Measurements from ENCODE around the gene LIMK2.

The LIMK2 gene

DNA sequence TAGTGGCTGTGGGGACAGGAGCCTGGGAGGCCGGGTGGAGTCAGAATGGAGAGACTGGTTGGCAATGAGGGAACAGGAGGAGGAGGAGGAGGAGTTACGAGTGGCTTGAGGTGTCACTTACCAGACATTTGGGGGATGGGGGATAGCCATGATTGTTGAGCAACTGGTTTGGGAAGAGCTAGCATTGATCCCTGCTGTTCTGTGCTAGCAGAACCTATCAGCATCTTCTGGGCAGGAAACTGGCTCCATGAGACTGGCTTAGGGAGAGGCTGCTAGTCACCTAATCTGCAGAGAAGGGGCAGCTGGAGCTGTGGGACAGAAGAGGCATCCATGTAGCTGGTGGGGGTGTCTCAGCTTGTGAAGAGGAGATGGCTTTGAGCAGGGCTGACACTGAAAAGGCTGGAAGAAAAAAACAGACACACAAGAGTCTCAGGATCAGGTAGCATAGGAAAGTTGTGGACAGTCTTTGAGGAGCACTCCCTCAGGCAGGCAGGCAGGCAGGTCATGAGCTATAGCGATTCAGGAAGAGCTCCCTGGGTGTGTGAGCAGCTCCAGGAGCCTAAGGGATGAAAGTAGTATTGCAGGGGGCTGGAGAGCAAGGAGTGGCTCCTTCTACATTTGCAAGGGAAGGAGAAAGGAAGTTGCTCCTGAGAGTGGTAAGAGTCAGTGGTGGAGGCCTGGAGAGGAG is 57.9 kb downstream of the LIMK2 start:
- H3K27me3 ChIP-seq (ENCODE audit: control insufficient read depth, insufficient read depth, low read length): no peaks in the 10 kb centered on the region
- no peak overlapping the region for H3K4me3 ChIP-seq (ENCODE audit: low read length)
- peaks cover 55% of the 10 kb centered on the region for H3K36me3 ChIP-seq (ENCODE audit: insufficient read depth, low read length)
- no peak overlapping the region for H3K4me2 ChIP-seq (ENCODE audit: low read length)
- H3K4me1 ChIP-seq (ENCODE audit: control insufficient read depth, insufficient read depth, low read length): no peaks in the 10 kb centered on the region
- H3K9me3 ChIP-seq (replicated peaks; ENCODE audit: low read length): no peaks in the 10 kb centered on the region
- no peak overlapping the region for H3K9ac ChIP-seq (ENCODE audit: low read depth, low read length)

DNA sequence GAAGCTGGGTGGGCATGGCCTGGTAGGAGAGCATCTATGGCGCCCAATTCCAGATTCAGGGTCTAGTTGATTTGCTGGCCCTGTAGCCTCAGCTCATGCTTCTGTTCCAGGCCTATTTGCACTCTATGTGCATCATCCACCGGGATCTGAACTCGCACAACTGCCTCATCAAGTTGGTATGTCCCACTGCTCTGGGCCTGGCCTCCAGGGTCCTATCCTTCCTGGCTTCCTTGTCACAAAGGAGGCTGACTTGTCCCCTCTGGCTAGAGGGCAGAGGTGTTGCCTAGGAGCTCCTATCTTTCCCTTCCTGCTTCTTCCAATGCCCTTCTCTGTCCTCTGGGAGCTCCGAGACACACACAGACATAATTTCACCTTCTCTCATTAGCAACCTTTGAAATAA is 58.9 kb downstream of the LIMK2 start:
- Histone ChIP-seq H3K27me3 (ENCODE audit: control insufficient read depth, insufficient read depth, low read length) (no peaks in the 10 kb centered on the region), H3K9me3 (replicated peaks; ENCODE audit: low read length) (no peaks in the 10 kb centered on the region), H3K4me3 (ENCODE audit: low read length) (no peak overlapping the region), H3K9ac (ENCODE audit: low read depth, low read length) (no peak overlapping the region), H3K36me3 (ENCODE audit: insufficient read depth, low read length) (peaks cover 56% of the 10 kb centered on the region), H3K4me2 (ENCODE audit: low read length) (no peak overlapping the region), H3K4me1 (ENCODE audit: control insufficient read depth, insufficient read depth, low read length) (no peaks in the 10 kb centered on the region)

DNA sequence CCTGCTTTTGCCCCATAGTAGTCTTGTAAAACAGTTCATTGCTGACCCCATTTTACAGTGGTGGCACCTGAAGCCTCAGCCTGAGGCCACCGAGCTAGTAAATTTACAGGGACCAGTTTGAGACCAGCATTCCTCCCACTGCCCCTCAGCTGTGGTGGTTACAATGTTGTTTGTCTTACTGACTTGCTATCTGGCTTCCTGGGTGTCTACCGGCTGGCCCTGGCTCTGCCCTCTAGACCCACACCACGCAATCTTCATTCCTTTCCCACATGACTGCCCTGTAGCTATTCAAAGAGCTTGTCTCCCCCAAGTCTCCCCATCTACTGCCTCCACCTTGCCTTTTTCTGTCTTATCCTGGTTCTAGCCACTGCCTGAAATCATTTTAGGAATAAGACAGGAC is 59.4 kb downstream of the LIMK2 start:
- H3K4me3 ChIP-seq (ENCODE audit: low read length): no peak overlapping the region
- H3K27me3 ChIP-seq (ENCODE audit: control insufficient read depth, insufficient read depth, low read length): no peaks in the 10 kb centered on the region
- no peak overlapping the region for H3K4me2 ChIP-seq (ENCODE audit: low read length)
- no peaks in the 10 kb centered on the region for H3K9me3 ChIP-seq (replicated peaks; ENCODE audit: low read length)
- no peaks in the 10 kb centered on the region for H3K4me1 ChIP-seq (ENCODE audit: control insufficient read depth, insufficient read depth, low read length)
- no peak overlapping the region for H3K9ac ChIP-seq (ENCODE audit: low read depth, low read length)
- peaks cover 54% of the 10 kb centered on the region for H3K36me3 ChIP-seq (ENCODE audit: insufficient read depth, low read length)

DNA sequence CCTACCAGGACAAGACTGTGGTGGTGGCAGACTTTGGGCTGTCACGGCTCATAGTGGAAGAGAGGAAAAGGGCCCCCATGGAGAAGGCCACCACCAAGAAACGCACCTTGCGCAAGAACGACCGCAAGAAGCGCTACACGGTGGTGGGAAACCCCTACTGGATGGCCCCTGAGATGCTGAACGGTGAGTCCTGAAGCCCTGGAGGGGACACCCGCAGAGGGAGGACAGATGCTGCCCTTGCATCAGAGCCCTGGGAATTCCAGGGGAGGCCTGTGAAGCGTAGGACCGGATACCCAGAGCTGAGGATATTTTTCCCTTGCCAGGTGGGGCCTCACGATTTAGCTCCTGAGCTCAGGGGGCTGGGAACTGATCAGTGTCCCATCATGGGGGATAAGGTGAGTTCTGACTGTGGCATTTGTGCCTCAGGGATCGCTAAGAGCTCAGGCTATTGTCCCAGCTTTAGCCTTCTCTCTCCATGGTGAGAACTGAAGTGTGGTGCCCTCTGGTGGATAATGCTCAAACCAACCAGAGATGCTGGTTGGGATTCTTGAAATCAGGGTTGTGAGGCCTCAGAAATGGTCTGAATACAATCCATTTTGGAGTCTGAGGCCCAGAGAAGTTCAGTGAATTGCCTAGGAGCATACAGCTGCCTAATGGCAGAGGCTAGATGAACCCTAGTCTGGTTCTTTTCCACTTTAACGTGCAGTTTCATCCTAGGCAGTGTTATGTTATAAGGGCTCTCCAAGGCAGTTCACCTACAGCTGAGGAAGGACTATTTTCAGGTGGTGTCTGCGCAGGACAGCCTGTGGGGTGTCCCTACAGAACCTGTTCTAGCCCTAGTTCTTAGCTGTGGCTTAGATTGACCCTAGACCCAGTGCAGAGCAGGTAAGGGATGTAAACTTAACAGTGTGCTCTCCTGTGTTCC is 60.7 kb downstream of the LIMK2 start:
- Histone ChIP-seq H3K36me3 (ENCODE audit: insufficient read depth, low read length) (peaks cover 48% of the 10 kb centered on the region), H3K9me3 (replicated peaks; ENCODE audit: low read length) (no peaks in the 10 kb centered on the region), H3K9ac (ENCODE audit: low read depth, low read length) (no peak overlapping the region), H3K27me3 (ENCODE audit: control insufficient read depth, insufficient read depth, low read length) (no peaks in the 10 kb centered on the region), H3K4me3 (ENCODE audit: low read length) (no peak overlapping the region), H3K4me1 (ENCODE audit: control insufficient read depth, insufficient read depth, low read length) (no peaks in the 10 kb centered on the region), H3K4me2 (ENCODE audit: low read length) (no peak overlapping the region)

DNA sequence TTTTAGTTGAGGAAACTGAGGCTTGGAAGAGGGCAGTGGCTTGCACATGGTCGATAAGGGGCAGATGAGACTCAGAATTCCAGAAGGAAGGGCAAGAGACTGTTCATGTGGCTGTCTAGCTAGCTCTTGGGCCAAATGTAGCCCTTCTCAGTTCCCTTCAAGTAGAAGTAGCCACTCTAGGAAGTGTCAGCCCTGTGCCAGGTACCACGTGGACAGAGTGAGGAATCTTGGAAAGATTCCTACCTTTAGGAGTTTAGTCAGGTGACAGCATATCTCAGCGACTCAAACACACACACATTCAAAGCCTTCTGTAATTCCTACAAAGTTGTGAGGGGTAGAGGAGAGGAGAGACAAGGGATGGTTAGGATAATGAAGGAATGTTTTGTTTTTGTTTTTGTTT is 61.9 kb downstream of the LIMK2 start:
- H3K9ac ChIP-seq (ENCODE audit: low read depth, low read length): no peak overlapping the region
- no peak overlapping the region for H3K4me3 ChIP-seq (ENCODE audit: low read length)
- peaks cover 44% of the 10 kb centered on the region for H3K36me3 ChIP-seq (ENCODE audit: insufficient read depth, low read length)
- no peaks in the 10 kb centered on the region for H3K9me3 ChIP-seq (replicated peaks; ENCODE audit: low read length)
- H3K4me1 ChIP-seq (ENCODE audit: control insufficient read depth, insufficient read depth, low read length): no peaks in the 10 kb centered on the region
- H3K27me3 ChIP-seq (ENCODE audit: control insufficient read depth, insufficient read depth, low read length): no peaks in the 10 kb centered on the region
- H3K4me2 ChIP-seq (ENCODE audit: low read length): no peak overlapping the region

DNA sequence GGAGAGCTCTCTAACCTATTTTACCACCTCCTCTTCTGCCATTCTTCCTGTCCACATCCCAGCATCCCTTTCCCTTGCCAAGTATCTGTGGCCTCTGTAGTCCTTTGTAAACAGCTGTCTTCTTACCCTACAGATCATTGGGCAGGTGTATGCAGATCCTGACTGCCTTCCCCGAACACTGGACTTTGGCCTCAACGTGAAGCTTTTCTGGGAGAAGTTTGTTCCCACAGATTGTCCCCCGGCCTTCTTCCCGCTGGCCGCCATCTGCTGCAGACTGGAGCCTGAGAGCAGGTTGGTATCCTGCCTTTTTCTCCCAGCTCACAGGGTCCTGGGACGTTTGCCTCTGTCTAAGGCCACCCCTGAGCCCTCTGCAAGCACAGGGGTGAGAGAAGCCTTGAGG is 62.9 kb downstream of the LIMK2 start:
- H3K4me1 ChIP-seq (ENCODE audit: control insufficient read depth, insufficient read depth, low read length): no peaks in the 10 kb centered on the region
- H3K9ac ChIP-seq (ENCODE audit: low read depth, low read length): no peak overlapping the region
- no peak overlapping the region for H3K4me3 ChIP-seq (ENCODE audit: low read length)
- no peaks in the 10 kb centered on the region for H3K27me3 ChIP-seq (ENCODE audit: control insufficient read depth, insufficient read depth, low read length)
- H3K36me3 ChIP-seq (ENCODE audit: insufficient read depth, low read length): peaks cover 52% of the 10 kb centered on the region
- H3K9me3 ChIP-seq (replicated peaks; ENCODE audit: low read length): no peaks in the 10 kb centered on the region
- H3K4me2 ChIP-seq (ENCODE audit: low read length): no peak overlapping the region

DNA sequence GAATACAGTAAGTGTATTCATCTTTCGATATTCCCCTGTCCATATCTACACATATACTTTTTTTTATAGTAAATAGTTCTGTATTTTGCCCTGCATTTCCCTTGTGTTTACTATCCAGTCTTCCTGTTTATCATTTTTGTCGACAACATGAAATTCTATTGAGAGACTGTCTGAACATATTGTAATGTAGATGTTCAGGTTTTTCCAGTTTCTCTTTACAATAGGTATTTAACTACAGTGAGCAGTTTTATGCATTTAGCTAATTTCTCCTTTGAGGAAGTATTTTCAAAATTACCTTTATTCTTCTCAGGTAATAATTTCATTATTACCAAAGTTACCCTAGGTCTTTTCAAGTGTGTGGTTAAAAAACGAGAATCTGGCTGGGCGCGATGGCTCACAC is 63.5 kb downstream of the LIMK2 start:
- Histone ChIP-seq H3K9ac (ENCODE audit: low read depth, low read length) (no peak overlapping the region), H3K36me3 (ENCODE audit: insufficient read depth, low read length) (peaks cover 48% of the 10 kb centered on the region), H3K4me2 (ENCODE audit: low read length) (no peak overlapping the region), H3K4me1 (ENCODE audit: control insufficient read depth, insufficient read depth, low read length) (no peaks in the 10 kb centered on the region), H3K4me3 (ENCODE audit: low read length) (no peak overlapping the region), H3K9me3 (replicated peaks; ENCODE audit: low read length) (no peaks in the 10 kb centered on the region), H3K27me3 (ENCODE audit: control insufficient read depth, insufficient read depth, low read length) (no peaks in the 10 kb centered on the region)

DNA sequence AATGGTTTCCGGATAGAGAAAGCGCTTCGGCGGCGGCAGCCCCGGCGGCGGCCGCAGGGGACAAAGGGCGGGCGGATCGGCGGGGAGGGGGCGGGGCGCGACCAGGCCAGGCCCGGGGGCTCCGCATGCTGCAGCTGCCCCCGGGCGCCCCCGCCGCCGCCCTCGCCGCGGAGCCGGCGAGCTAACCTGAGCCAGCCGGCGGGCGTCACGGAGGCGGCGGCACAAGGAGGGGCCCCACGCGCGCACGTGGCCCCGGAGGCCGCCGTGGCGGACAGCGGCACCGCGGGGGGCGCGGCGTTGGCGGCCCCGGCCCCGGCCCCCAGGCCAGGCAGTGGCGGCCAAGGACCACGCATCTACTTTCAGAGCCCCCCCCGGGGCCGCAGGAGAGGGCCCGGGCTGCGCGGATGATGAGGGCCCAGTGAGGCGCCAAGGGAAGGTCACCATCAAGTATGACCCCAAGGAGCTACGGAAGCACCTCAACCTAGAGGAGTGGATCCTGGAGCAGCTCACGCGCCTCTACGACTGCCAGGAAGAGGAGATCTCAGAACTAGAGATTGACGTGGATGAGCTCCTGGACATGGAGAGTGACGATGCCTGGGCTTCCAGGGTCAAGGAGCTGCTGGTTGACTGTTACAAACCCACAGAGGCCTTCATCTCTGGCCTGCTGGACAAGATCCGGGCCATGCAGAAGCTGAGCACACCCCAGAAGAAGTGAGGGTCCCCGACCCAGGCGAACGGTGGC is 64.5 kb downstream of the LIMK2 start:
- Histone ChIP-seq H3K4me3 (ENCODE audit: low read length) (no peak overlapping the region), H3K9me3 (replicated peaks; ENCODE audit: low read length) (no peaks in the 10 kb centered on the region), H3K9ac (ENCODE audit: low read depth, low read length) (no peak overlapping the region), H3K4me2 (ENCODE audit: low read length) (no peak overlapping the region), H3K36me3 (ENCODE audit: insufficient read depth, low read length) (peaks cover 45% of the 10 kb centered on the region), H3K27me3 (ENCODE audit: control insufficient read depth, insufficient read depth, low read length) (no peaks in the 10 kb centered on the region), H3K4me1 (ENCODE audit: control insufficient read depth, insufficient read depth, low read length) (no peaks in the 10 kb centered on the region)

DNA sequence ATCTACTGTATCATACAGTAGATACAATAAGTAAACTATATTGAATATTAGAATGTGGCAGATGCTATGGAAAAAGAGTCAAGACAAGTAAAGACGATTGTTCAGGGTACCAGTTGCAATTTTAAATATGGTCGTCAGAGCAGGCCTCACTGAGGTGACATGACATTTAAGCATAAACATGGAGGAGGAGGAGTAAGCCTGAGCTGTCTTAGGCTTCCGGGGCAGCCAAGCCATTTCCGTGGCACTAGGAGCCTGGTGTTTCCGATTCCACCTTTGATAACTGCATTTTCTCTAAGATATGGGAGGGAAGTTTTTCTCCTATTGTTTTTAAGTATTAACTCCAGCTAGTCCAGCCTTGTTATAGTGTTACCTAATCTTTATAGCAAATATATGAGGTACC is 65.6 kb downstream of the LIMK2 start:
- Histone ChIP-seq H3K9ac (ENCODE audit: low read depth, low read length) (no peak overlapping the region), H3K4me3 (ENCODE audit: low read length) (no peak overlapping the region), H3K4me2 (ENCODE audit: low read length) (no peak overlapping the region), H3K4me1 (ENCODE audit: control insufficient read depth, insufficient read depth, low read length) (no peaks in the 10 kb centered on the region), H3K27me3 (ENCODE audit: control insufficient read depth, insufficient read depth, low read length) (no peaks in the 10 kb centered on the region), H3K36me3 (ENCODE audit: insufficient read depth, low read length) (peaks cover 39% of the 10 kb centered on the region), H3K9me3 (replicated peaks; ENCODE audit: low read length) (no peaks in the 10 kb centered on the region)

DNA sequence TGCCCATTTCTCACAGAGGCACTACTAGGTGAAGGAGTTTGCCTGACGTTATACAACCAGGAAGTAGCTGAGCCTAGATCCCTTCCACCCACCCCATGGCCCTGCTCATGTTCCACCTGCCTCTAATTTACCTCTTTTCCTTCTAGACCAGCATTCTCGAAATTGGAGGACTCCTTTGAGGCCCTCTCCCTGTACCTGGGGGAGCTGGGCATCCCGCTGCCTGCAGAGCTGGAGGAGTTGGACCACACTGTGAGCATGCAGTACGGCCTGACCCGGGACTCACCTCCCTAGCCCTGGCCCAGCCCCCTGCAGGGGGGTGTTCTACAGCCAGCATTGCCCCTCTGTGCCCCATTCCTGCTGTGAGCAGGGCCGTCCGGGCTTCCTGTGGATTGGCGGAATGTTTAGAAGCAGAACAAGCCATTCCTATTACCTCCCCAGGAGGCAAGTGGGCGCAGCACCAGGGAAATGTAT is 66.1 kb downstream of the LIMK2 start:
- Histone ChIP-seq H3K9me3 (replicated peaks; ENCODE audit: low read length) (no peaks in the 10 kb centered on the region), H3K4me3 (ENCODE audit: low read length) (no peak overlapping the region), H3K9ac (ENCODE audit: low read depth, low read length) (no peak overlapping the region), H3K27me3 (ENCODE audit: control insufficient read depth, insufficient read depth, low read length) (no peaks in the 10 kb centered on the region), H3K4me1 (ENCODE audit: control insufficient read depth, insufficient read depth, low read length) (no peaks in the 10 kb centered on the region), H3K4me2 (ENCODE audit: low read length) (no peak overlapping the region), H3K36me3 (ENCODE audit: insufficient read depth, low read length) (peaks cover 37% of the 10 kb centered on the region)

DNA sequence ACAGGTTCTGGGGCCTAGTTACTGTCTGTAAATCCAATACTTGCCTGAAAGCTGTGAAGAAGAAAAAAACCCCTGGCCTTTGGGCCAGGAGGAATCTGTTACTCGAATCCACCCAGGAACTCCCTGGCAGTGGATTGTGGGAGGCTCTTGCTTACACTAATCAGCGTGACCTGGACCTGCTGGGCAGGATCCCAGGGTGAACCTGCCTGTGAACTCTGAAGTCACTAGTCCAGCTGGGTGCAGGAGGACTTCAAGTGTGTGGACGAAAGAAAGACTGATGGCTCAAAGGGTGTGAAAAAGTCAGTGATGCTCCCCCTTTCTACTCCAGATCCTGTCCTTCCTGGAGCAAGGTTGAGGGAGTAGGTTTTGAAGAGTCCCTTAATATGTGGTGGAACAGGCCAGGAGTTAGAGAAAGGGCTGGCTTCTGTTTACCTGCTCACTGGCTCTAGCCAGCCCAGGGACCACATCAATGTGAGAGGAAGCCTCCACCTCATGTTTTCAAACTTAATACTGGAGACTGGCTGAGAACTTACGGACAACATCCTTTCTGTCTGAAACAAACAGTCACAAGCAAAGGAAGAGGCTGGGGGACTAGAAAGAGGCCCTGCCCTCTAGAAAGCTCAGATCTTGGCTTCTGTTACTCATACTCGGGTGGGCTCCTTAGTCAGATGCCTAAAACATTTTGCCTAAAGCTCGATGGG is 66.7 kb downstream of the LIMK2 start:
- Histone ChIP-seq H3K9ac (ENCODE audit: low read depth, low read length) (no peak overlapping the region), H3K4me3 (ENCODE audit: low read length) (no peak overlapping the region), H3K9me3 (replicated peaks; ENCODE audit: low read length) (no peaks in the 10 kb centered on the region), H3K4me2 (ENCODE audit: low read length) (no peak overlapping the region), H3K36me3 (ENCODE audit: insufficient read depth, low read length) (peaks cover 32% of the 10 kb centered on the region), H3K27me3 (ENCODE audit: control insufficient read depth, insufficient read depth, low read length) (no peaks in the 10 kb centered on the region), H3K4me1 (ENCODE audit: control insufficient read depth, insufficient read depth, low read length) (no peaks in the 10 kb centered on the region)

All from skeletal muscle satellite cell (primary cell).